HCT116 (cell line): ENCODE results near the gene TREM1. TPM values are rescaled to one million over a fixed set of nuclear protein-coding genes. Genes with fewer than 3 reads are reported as not detected.

Source experiments
- ATAC-seq: fragments of 200-7000 bp; cut with Tn5 transposase; 2 replicates; pipeline ENCODE4 v1.9.1; 2020; ENCODE audit warnings: mild to moderate bottlenecking, moderate library complexity
- BruUV-seq: library from RNA; stranded (reverse); fragments of 400-500 nt; replicated peaks from 2 replicates; lab custom pipeline; 2021; lab: Mats Ljungman, UMichigan
- CTCF ChIA-PET: fragments of 300-600 bp; sonication (Branson Sonifier 250); formaldehyde crosslinking; loops from one replicate; lab custom pipeline; 2021; ENCODE audit warnings: antibody characterized with exemption; lab: Charles Lee
- POLR2A ChIA-PET: fragments of 300-600, 350-600 bp; sonication (Branson Sonifier 250); formaldehyde crosslinking; loops from one replicate; lab custom pipeline; 2021; ENCODE audit warnings: antibody characterized with exemption; lab: Charles Lee
- RAD21 ChIA-PET, 2 experiments: fragments of 300-600 bp; sonication (Branson Sonifier 250); formaldehyde crosslinking; loops; one replicate each; lab custom pipeline; 2023; ENCODE audit warnings: low total read pairs in 2 of 2; ENCODE audit not compliant: uncharacterized antibody in 2 of 2, unreplicated experiment in 2 of 2, low non-redundant PET in 1 of 2; lab: Charles Lee
- DNase-seq: peaks from one replicate; pipeline ENCODE4 v3.0.0-alpha.2; 2010; ENCODE audit warnings: low read depth, low spot score
- H2AFZ ChIP-seq: fragments of 200-600 bp; shearing (Covaris generic), sonication (generic); 2 replicates; pipeline ENCODE4 v1.6.1; 2017; ENCODE audit warnings: low read depth, mixed run types, mixed read lengths, antibody characterized with exemption, low read length; ENCODE audit not compliant: poor library complexity, severe bottlenecking
- H3K27ac ChIP-seq: 2 replicates; pipeline ENCODE4 v1.5.1; 2012; ENCODE audit warnings: low read depth, low read length
- H3K27me3 ChIP-seq: fragments of 200-600 bp; sonication (generic); 2 replicates; pipeline ENCODE4 v1.6.1; 2016; ENCODE audit warnings: mixed run types, low read length, mixed read lengths; ENCODE audit not compliant: insufficient read depth
- H3K36me3 ChIP-seq, 2 experiments: fragments of 200-500 bp in 1 of 2; fragments of 200-600 bp in 1 of 2; sonication (Bioruptor generic) in 1 of 2; sonication (generic) in 1 of 2; 2 replicates each; pipeline versions ENCODE4 v1.5.1 to v1.6.1; 2014 to 2016; ENCODE audit warnings: low read length in 2 of 2, inconsistent platforms in 1 of 2, mixed read lengths in 1 of 2, mixed run types in 1 of 2; ENCODE audit not compliant: insufficient read depth in 2 of 2, control insufficient read depth in 1 of 2
- H3K4me1 ChIP-seq, 2 experiments: fragments of 200-600 bp in 1 of 2; sonication (generic) in 1 of 2; 2 replicates each; pipeline versions ENCODE4 v1.5.1 to v1.6.1; 2012 to 2017; ENCODE audit warnings: low read length in 2 of 2, inconsistent platforms in 1 of 2, mild to moderate bottlenecking in 1 of 2, mixed read lengths in 1 of 2, mixed run types in 1 of 2, moderate library complexity in 1 of 2; ENCODE audit not compliant: insufficient read depth in 2 of 2, control insufficient read depth in 1 of 2
- H3K4me2 ChIP-seq: fragments of 200-600 bp; sonication (generic); 2 replicates; pipeline ENCODE4 v1.6.1; 2017; ENCODE audit warnings: mixed run types, low read length, mixed read lengths
- H3K4me3 ChIP-seq, 2 experiments: fragments of 200-600 bp in 1 of 2; sonication (generic) in 1 of 2; replicated peaks in 1 of 2; 2 replicates each; pipeline ENCODE4 v1.5.1; 2011 to 2016; ENCODE audit warnings: low read length in 2 of 2, control low read depth in 1 of 2, low read depth in 1 of 2, mild to moderate bottlenecking in 1 of 2, mixed read lengths in 1 of 2, mixed run types in 1 of 2
- H3K79me2 ChIP-seq: fragments of 200-600 bp; sonication (generic); 2 replicates; pipeline ENCODE4 v1.6.1; 2017; ENCODE audit warnings: mild to moderate bottlenecking, mixed run types, low read length, moderate library complexity, mixed read lengths; ENCODE audit not compliant: insufficient read depth
- H3K9ac ChIP-seq: fragments of 200-600 bp; sonication (generic); 2 replicates; pipeline ENCODE4 v1.6.1; 2016; ENCODE audit warnings: low read length, mixed read lengths
- H3K9me2 ChIP-seq: fragments of 200-600 bp; sonication (generic), shearing (Covaris generic); 2 replicates; pipeline ENCODE4 v1.6.1; 2017; ENCODE audit warnings: mixed run types, mild to moderate bottlenecking, moderate library complexity; ENCODE audit not compliant: insufficient read depth
- H3K9me3 ChIP-seq, 2 experiments: fragments of 200-500 bp in 1 of 2; fragments of 200-600 bp in 1 of 2; sonication (Bioruptor generic) in 1 of 2; sonication (generic) in 1 of 2; 2 replicates each; pipeline ENCODE4 v1.6.1; 2014 to 2017; ENCODE audit warnings: low read length in 2 of 2, mixed read lengths in 2 of 2, inconsistent platforms in 1 of 2, low read depth in 1 of 2, mild to moderate bottlenecking in 1 of 2, mixed run types in 1 of 2, moderate library complexity in 1 of 2; ENCODE audit not compliant: control insufficient read depth in 1 of 2, insufficient read depth in 1 of 2
- H4K20me1 ChIP-seq: fragments of 200-600 bp; sonication (generic), shearing (Covaris generic); 2 replicates; pipeline ENCODE4 v1.6.1; 2017; ENCODE audit warnings: mixed run types, mild to moderate bottlenecking, moderate library complexity; ENCODE audit not compliant: insufficient read depth
- CBX3 ChIP-seq: IDR thresholded peaks from 2 replicates; pipeline ENCODE4 v1.6.1; 2012; ENCODE audit warnings: low read depth
- CEBPB ChIP-seq: IDR thresholded peaks from 2 replicates; pipeline ENCODE4 v1.6.1; 2012; ENCODE audit warnings: low read depth
- EZH2phosphoT487 ChIP-seq: fragments of 200-600 bp; IDR thresholded peaks from 2 replicates; pipeline ENCODE4 v1.6.1; 2018; ENCODE audit warnings: antibody characterized with exemption, borderline replicate concordance
- MAX ChIP-seq: IDR thresholded peaks from 2 replicates; pipeline ENCODE4 v1.6.1; 2012
- REST ChIP-seq: IDR thresholded peaks from 2 replicates; pipeline ENCODE4 v1.6.1; 2012; ENCODE audit warnings: low read depth
- TCF7L2 ChIP-seq: IDR thresholded peaks from 2 replicates; pipeline ENCODE4 v1.7.0; 2011; ENCODE audit warnings: borderline replicate concordance, inconsistent platforms; ENCODE audit not compliant: insufficient read depth, insufficient read length; ENCODE audit errors: extremely low read depth
- intact Hi-C: fragments of 100-400 bp; cut with micrococcal nuclease; formaldehyde crosslinking; loops from 2 replicates; pipeline ENCODE4 v1.10.0; 2022
- total RNA-seq: library from RNA; stranded (reverse); gene quantifications from one replicate; pipeline ENCODE4 v1.2.1, GENCODE V29; 2021; ENCODE audit not compliant: unreplicated experiment

The TREM1 gene
- total RNA-seq, 1 experiment from 2014 or later: 0.22 TPM

GRCh38 chr6:41255110-41255509 is 31.4 kb downstream of the TREM1 start:
- ChIA-PET CTCF (no interaction called here), RAD21 (no interaction called here), POLR2A (no interaction called here)
- BruUV-seq: no TSS peak
- Histone ChIP-seq H3K27ac (no peak overlapping the region), H2AFZ (no peak overlapping the region), H3K36me3 (no peaks in the 10 kb centered on the region), H4K20me1 (no peaks in the 10 kb centered on the region), H3K4me2 (no peak overlapping the region), H3K27me3 (peaks cover 14% of the 10 kb centered on the region), H3K9me3 (no peaks in the 10 kb centered on the region), H3K79me2 (no peaks in the 10 kb centered on the region), H3K4me3 (no peak overlapping the region), H3K4me1 (peaks cover 7 to 13% of the 10 kb centered on the region in 2 experiments; a peak in 2 of 4 replicates), H3K9ac (no peak overlapping the region), H3K9me2 (no peaks in the 10 kb centered on the region)
- no peak for ATAC-seq
- no peak for DNase-seq
- TF ChIP-seq REST (no peak), MAX (no peak), CEBPB (no peak), CBX3 (no peak), EZH2phosphoT487 (no peak), TCF7L2 (no peak)
- intact Hi-C loops: no loop called here
